Hepatic stellate cell (primary cell): ENCODE measurements around the gene SEMA3E.
A peak's percentile ranks its signal among the peaks of the same experiment; 100 is the strongest.
"Not testable (repeated sequence)": the region's sequence is repeated elsewhere in the genome, so short reads cannot be mapped to it uniquely, and the experiment has no call there.

Experiments
- DNase-seq: peaks from one replicate; pipeline ENCODE4 v3.0.0; 2011; ENCODE audit warnings: low spot score

SEMA3E gene

GRCh38 chr7:83486536-83486935 lies 162.4 kb downstream of the SEMA3E start:
- DNase-seq, result no peak

GRCh38 chr7:83484826-83485225 lies 164.1 kb downstream of the SEMA3E start:
- no peak for DNase-seq

GRCh38 chr7:83484266-83484665 lies 164.7 kb downstream of the SEMA3E start:
- no peak for DNase-seq

DNA sequence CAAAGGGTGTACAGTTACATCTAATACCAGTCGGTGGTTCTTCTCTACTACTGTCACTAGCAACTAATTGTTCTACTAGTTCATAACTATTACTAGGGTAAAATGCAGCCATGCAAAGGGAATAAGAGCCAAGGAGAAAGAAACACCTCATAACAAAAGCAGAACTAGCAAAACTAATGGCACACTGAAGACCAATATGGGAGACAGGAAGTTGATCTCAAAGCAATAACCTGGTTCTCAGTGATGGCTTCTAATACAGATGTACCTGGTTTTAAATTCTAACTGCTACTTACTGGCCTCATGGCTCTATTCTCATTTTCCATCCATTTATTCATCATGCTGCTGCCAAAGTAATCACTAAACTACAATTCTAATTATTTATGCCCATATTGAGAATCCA lies 170.3 kb downstream of the SEMA3E start:
- no peak for DNase-seq

GRCh38 chr7:83476511-83477050 lies 172.4 kb downstream of the SEMA3E start:
- DNase-seq, result no peak

GRCh38 chr7:83475420-83475819 lies 173.5 kb downstream of the SEMA3E start:
- DNase-seq, result no peak

- no peak for DNase-seq
These were observed 176.6 kb downstream of the SEMA3E start for GRCh38 chr7:83472376-83472775.

GRCh38 chr7:83469491-83469890 lies 179.4 kb downstream of the SEMA3E start:
- no peak for DNase-seq

DNA sequence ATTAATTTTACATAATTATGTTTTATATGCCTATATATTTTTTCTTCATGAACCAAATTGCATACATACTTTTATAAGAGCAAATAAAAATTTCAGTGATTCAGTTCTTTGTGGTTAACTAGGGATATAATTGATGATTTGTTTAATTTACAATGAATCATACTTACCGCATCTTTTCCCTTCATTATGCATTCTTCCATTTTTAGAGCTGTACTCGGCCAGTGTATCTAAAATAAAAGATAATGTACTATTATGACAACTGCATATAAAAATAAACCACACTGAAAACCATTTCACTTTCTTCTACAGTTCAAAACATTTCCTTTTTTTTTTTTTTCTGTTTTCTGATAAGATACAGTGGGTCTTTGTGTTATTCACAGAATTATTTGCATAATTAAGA lies 179.9 kb downstream of the SEMA3E start:
- DNase-seq, result peak; percentile 8

- DNase-seq, result peak; percentile 73
These were observed 180.6 kb downstream of the SEMA3E start for GRCh38 chr7:83468251-83468739.

DNA sequence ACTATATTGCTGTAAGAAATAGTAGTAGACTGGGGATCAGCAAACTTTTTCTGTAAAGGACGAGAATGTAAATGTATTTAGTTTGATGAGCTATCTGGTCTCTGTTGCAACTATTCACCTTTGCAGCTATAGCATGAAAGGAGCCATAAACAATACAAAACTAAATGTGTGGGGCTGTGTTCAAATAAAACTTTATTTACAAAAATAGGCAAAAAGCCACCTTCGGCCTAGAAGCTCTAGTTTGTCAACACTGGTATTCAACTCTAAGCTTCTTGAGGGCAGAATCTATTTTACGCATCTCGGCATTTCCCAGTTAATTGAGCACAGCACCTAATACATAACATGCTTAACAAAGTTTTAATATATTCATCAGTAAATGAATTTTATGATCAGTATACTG lies 181.4 kb downstream of the SEMA3E start:
- DNase-seq, result no peak

GRCh38 chr7:83466956-83467355 lies 182.0 kb downstream of the SEMA3E start:
- DNase-seq, result no peak

GRCh38 chr7:83466187-83466923 lies 182.6 kb downstream of the SEMA3E start:
- no peak for DNase-seq

- DNase-seq, result no peak
These were observed 183.3 kb downstream of the SEMA3E start for GRCh38 chr7:83465643-83466042.

DNA sequence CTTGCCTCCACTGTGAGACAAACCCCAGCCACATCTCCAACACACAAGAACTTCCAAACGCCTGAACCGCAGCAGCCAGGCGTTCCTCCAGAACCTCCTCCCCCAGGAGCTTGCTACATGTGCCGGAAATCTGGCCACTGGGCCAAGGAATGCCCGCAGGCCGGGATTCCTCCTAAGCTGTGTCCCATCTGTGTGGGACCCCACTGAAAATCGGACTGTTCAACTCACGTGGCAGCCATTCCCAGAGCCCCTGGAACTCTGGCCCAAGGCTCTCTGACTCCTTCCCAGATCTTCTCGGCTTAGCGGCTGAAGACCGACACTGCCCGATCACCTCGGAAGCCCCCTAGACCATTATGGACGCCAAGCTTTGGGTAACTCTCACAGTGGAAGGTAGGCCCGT lies 187.1 kb downstream of the SEMA3E start:
- not testable (repeated sequence) for DNase-seq

DNA sequence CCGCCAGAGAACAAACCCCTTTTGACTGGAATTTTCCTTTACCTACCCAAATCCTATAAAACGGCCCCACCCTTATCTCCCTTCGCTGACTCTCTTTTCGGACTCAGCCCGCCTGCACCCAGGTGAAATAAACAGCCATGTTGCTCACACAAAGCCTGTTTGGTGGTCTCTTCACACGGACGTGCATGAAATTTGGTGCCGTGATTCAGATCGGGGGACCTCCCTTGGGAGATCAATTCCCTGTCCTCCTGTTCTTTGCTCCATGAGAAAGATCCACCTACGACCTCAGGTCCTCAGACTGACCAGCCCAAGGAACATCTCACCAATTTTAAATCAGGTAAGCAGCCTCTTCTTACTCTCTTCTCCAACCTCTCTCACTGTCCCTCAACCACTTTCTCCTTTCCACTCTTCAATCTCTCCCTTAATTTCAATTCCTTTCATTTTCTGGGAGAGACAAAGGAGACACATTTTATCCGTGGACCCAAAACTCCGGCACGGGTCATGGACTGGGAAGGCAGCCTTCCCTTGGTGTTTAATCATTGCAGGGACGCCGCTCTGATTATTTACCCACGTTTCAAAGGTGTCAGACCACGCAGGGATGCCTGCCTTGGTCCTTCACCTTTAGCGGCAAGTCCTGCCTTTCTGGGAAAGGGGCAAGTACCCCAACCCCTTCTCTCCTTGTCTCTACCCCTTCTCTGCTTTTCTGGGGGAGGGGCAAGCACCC lies 188.8 kb downstream of the SEMA3E start:
- DNase-seq, result not testable (repeated sequence)

- not testable (repeated sequence) for DNase-seq
These were observed 189.6 kb downstream of the SEMA3E start for GRCh38 chr7:83459101-83459929.

DNA sequence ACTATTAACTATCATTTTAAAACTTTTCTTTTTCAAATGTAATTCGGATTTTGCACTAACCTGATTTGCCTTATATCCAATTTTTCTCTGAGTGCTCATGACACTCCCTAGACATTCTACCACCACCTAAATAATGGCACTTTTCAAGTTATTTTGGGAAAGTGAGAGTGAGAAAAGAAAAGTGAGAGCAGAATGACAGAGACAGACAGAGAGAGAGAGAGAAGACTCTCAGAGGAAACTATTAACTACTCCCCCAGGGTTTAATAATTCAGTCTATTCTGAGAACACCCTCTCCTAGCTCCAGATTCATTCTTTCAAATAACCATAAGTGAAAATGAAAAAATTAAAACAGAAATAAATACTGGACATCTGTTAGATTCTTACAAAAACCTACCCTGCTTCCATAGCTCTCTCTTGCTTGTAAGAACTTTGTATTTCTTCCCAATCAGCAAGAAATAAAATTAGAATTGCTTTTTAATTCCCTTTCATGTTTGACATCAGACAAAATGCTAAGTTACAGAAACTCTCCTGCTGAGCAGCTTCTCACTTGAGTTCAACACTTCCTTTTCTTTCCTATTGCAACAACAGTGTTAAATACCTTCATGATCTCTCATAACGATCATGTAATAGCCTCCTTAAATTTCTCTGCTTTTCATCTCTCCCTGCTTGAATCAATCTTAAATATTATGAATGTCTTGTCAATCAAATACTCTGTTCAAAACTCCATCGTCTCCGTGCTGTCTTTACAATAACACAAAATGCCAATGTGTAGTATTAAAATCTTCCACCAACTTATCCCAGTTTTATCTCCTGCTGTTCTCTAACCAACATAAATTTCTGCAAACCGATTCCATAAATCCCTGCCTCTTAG lies 191.7 kb downstream of the SEMA3E start:
- DNase-seq, result no peak

- no peak for DNase-seq
These were observed 192.5 kb downstream of the SEMA3E start for GRCh38 chr7:83456413-83456812.

DNA sequence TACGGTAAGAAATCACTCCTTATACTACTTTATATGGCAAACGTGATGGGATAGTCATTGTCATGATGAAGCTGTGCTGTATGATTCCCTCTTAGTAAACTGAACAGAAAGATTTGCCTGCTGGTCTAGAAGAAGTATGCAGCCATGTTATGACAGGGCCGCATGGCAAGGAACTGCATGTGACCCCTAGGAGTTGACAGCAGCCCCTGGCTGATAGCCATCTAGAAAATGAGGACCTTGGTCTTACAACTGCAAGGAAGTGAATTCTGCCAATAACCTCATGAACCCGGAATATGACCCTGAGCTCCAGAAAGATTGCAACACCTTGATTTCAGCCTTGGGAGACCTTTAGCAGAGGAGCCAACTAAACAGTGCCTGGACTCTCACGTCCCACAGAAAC lies 193.3 kb downstream of the SEMA3E start:
- no peak for DNase-seq

GRCh38 chr7:83452256-83452655 lies 196.7 kb downstream of the SEMA3E start:
- DNase-seq, result no peak
